ENCODE measurements around the gene SCGB3A1. TPM values are rescaled to one million over a fixed set of nuclear protein-coding genes. Genes with fewer than 3 reads are reported as not detected.

Gene SCGB3A1
- total and polyA plus RNA-seq, 9 of the 15 experiments (the other 6 are each of a cell fraction or from before 2014, with no cell fraction given): 0.33 TPM; not detected in 8

DNA sequence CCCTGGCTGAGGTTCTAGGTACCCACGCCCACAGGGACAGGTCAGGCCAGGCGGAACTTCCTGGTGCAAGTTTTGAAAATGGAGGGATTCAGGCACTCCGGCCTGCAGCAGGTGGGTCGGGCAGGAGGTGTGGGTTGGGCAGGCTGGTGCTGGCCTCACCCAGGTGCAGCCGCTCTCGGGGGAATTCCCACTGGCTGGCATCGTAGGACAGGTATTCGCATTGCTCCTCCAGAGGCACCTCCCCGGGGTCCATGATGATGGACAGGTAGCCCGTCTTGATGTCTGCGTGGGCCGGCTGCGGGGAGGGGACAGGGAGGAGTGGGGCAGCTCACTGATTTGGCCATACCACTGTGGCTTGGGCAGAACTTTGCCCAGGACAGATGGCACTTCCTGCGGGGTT is 28.7 kb upstream of the SCGB3A1 start:
- in situ Hi-C loops (cut with MboI) (no loop called here), intact Hi-C loops (cut with micrococcal nuclease) (no loop called here)
- no peak overlapping the region for H3K27ac ChIP-seq (ENCODE audit: extremely low read depth, low read depth, low read length)
- POLR2A ChIA-PET: no interaction called here
- no peak overlapping the region for H3K4me2 ChIP-seq (ENCODE audit: insufficient read depth, low read length)
- no peaks in the 10 kb centered on the region for H3K9me3 ChIP-seq (replicated peaks; ENCODE audit: control insufficient read depth, insufficient read depth, low read depth, low read length)
- FAIRE-seq (no peak), DNase-seq (ENCODE audit: extremely low read depth in 1 of 4, low spot score in 3 of 4) (no peak), ATAC-seq (no peak)
- no peak overlapping the region for H3K4me3 ChIP-seq
- CTCF ChIA-PET (ENCODE audit: low intra/inter-chr PET ratio): no interaction called here
- H4K20me1 ChIP-seq (replicated peaks; ENCODE audit: control insufficient read depth, insufficient read depth, low read length): no peaks in the 10 kb centered on the region
- H3K27me3 ChIP-seq (ENCODE audit: control insufficient read depth in 2 of 2, insufficient read depth in 2 of 2, low read length in 2 of 2): peaks cover 6 to 41% of the 10 kb centered on the region in 2 experiments
- 4% methylated on average over 11 of the region's 14 CpGs for WGBS (ENCODE audit: insufficient coverage, low coverage, missing lambda C conversion rate)
- peaks cover 0 to 37% of the 10 kb centered on the region in 2 experiments; a peak in 2 of 5 replicates for H3K4me1 ChIP-seq (replicated peaks in 1 of 2; ENCODE audit: control insufficient read depth in 2 of 2, insufficient read depth in 2 of 2, low read length in 2 of 2)
- no TSS peak for BruUV-seq (replicated peaks)
- no peaks in the 10 kb centered on the region for H3K36me3 ChIP-seq (ENCODE audit: control insufficient read depth, insufficient read depth, low read length)
- H3K9me1 ChIP-seq (ENCODE audit: control insufficient read depth, insufficient read depth, low read length): no peaks in the 10 kb centered on the region
- H3K9ac ChIP-seq (ENCODE audit: insufficient read depth in 1 of 2, low read depth in 2 of 2, low read length in 2 of 2): no peak overlapping the region
- no peaks in the 10 kb centered on the region for H3K79me2 ChIP-seq (ENCODE audit: control insufficient read depth, insufficient read depth, low read length)
- H2AFZ ChIP-seq (ENCODE audit: low read depth, low read length): no peak overlapping the region
- no peak for TF ChIP-seq ZNF3 (CRISPR knock-in tag; IDR thresholded peaks at IDR 0.05)
- no peak for TF ChIP-seq ZKSCAN3 (CRISPR knock-in tag; IDR thresholded peaks at IDR 0.05)
- no peak for TF ChIP-seq HDAC8 (tag; IDR thresholded peaks at IDR 0.05)
- no peak for TF ChIP-seq SMARCE1 (IDR thresholded peaks at IDR 0.05)
- TF ChIP-seq, protein P1, sequence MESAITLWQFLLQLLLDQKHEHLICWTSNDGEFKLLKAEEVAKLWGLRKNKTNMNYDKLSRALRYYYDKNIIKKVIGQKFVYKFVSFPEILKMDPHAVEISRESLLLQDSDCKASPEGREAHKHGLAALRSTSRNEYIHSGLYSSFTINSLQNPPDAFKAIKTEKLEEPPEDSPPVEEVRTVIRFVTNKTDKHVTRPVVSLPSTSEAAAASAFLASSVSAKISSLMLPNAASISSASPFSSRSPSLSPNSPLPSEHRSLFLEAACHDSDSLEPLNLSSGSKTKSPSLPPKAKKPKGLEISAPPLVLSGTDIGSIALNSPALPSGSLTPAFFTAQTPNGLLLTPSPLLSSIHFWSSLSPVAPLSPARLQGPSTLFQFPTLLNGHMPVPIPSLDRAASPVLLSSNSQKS (CRISPR knock-in tag; IDR thresholded peaks at IDR 0.05): no peak
- TF ChIP-seq HDAC6 (IDR thresholded peaks at IDR 0.05; ENCODE audit: low read depth, low read length): no peak
- no peak for TF ChIP-seq ZNF408 (CRISPR knock-in tag; IDR thresholded peaks at IDR 0.05; ENCODE audit: low read depth)
- TF ChIP-seq CCAR2 (IDR thresholded peaks at IDR 0.05; ENCODE audit: low read depth, low read length): no peak
- TF ChIP-seq, protein P2, sequence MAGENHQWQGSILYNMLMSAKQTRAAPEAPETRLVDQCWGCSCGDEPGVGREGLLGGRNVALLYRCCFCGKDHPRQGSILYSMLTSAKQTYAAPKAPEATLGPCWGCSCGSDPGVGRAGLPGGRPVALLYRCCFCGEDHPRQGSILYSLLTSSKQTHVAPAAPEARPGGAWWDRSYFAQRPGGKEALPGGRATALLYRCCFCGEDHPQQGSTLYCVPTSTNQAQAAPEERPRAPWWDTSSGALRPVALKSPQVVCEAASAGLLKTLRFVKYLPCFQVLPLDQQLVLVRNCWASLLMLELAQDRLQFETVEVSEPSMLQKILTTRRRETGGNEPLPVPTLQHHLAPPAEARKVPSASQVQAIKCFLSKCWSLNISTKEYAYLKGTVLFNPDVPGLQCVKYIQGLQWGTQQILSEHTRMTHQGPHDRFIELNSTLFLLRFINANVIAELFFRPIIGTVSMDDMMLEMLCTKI (IDR thresholded peaks at IDR 0.05; ENCODE audit: partially characterized antibody): no peak
- TF ChIP-seq ZBED1 (IDR thresholded peaks at IDR 0.05): no peak
- no peak for TF ChIP-seq NCOA4 (IDR thresholded peaks at IDR 0.05; ENCODE audit: partially characterized antibody)
- TF ChIP-seq POLR2H (tag; IDR thresholded peaks at IDR 0.05; ENCODE audit: low read depth): no peak
- TF ChIP-seq ZNF589 (CRISPR knock-in tag; IDR thresholded peaks at IDR 0.05; ENCODE audit: low read depth): no peak
- no peak for TF ChIP-seq FOXK2 (conservative IDR thresholded peaks at IDR 0.05 in 1 of 2, IDR thresholded peaks at IDR 0.05 in 1 of 2; ENCODE audit: low read depth in 2 of 2)
- no peak for TF ChIP-seq KDM4B (IDR thresholded peaks at IDR 0.05; ENCODE audit: borderline replicate concordance in 2 of 2, low read depth in 1 of 2)
- TF ChIP-seq ZC3H8 (IDR thresholded peaks at IDR 0.05): no peak
- TF ChIP-seq, protein P3, sequence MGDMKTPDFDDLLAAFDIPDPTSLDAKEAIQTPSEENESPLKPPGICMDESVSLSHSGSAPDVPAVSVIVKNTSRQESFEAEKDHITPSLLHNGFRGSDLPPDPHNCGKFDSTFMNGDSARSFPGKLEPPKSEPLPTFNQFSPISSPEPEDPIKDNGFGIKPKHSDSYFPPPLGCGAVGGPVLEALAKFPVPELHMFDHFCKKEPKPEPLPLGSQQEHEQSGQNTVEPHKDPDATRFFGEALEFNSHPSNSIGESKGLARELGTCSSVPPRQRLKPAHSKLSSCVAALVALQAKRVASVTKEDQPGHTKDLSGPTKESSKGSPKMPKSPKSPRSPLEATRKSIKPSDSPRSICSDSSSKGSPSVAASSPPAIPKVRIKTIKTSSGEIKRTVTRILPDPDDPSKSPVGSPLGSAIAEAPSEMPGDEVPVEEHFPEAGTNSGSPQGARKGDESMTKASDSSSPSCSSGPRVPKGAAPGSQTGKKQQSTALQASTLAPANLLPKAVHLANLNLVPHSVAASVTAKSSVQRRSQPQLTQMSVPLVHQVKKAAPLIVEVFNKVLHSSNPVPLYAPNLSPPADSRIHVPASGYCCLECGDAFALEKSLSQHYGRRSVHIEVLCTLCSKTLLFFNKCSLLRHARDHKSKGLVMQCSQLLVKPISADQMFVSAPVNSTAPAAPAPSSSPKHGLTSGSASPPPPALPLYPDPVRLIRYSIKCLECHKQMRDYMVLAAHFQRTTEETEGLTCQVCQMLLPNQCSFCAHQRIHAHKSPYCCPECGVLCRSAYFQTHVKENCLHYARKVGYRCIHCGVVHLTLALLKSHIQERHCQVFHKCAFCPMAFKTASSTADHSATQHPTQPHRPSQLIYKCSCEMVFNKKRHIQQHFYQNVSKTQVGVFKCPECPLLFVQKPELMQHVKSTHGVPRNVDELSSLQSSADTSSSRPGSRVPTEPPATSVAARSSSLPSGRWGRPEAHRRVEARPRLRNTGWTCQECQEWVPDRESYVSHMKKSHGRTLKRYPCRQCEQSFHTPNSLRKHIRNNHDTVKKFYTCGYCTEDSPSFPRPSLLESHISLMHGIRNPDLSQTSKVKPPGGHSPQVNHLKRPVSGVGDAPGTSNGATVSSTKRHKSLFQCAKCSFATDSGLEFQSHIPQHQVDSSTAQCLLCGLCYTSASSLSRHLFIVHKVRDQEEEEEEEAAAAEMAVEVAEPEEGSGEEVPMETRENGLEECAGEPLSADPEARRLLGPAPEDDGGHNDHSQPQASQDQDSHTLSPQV (IDR thresholded peaks at IDR 0.05): no peak
